SH-SY5Y (cell line): Measurements from ENCODE around the gene SHB.

Experiments
- GATA2 ChIP-seq: IDR thresholded peaks from 2 replicates; pipeline ENCODE4 v1.6.1; 2011; ENCODE audit warnings: mild to moderate bottlenecking, low read depth, low read length
- GATA3 ChIP-seq: IDR thresholded peaks from 2 replicates; pipeline ENCODE4 v1.6.1; 2011; ENCODE audit warnings: low read depth, mild to moderate bottlenecking, low read length, moderate library complexity

Gene SHB

GRCh38 chr9:37920471-37921167 is 148.4 kb downstream of the SHB start:
- no peak for TF ChIP-seq GATA2
- no peak for TF ChIP-seq GATA3

DNA sequence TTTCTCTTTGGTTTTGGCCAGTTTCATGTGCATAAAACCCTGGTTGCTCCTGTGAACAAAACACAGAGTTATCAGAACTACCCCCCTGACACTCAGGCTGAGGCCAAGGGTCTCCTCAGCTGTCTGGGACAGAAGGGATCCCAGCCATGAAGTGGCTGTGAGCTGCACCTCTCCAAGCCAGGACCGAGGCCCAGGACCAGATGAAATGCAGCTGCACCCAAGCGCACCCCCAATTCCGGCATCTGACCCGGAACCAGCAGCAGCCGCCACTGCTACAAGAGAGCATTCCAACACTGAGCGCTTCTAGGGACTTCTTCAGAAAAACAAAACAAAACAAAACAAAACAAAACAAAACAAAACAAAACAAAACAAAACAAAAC is 149.1 kb downstream of the SHB start:
- no peak for TF ChIP-seq GATA2
- TF ChIP-seq GATA3, result no peak

- no peak for TF ChIP-seq GATA3
- no peak for TF ChIP-seq GATA2
Observed at GRCh38 chr9:37919246-37919955, 149.6 kb downstream of the SHB start.

GRCh38 chr9:37918665-37919170 is 150.3 kb downstream of the SHB start:
- TF ChIP-seq GATA2, result no peak

DNA sequence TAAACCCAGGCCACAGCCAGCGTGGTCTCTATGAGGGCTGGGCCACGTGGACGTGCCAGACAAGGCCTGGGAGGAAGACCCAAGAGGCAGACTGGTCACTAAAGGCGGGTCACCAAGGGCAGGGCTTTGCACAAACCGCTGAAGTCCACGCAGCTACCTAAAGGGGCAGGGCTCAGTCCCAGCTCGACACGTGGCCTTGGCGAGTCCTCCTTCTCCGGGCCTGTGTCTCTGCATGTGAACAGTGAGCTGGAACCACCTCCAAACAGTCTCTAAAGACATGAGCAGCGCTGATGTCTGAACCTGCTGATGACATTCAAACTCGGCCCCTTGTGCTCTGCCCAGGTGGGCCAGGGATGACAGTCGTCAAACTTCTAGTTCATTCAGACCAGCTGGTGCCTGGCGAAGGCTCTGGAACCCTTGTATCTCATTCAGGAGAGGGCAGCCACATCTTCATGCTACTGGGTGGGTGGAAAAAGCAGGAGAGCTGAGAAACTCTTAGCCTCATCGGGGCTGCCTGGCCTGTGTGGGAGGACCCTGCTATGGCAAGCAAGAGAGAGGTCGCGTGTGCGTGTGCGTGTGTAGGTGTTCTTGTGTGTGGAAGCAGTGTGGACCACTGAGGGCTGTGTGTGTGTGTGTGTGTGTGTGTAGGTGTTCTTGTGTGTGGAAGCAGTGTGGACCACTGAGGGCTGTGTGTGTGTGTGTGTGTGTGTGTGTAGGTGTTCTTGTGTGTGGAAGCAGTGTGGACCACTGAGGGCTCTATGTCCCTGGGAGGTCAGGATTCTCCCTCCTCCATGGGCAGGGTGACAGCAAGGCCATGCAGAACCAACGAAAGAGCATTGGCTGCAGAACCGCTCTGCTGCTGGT is 151.0 kb downstream of the SHB start:
- TF ChIP-seq GATA3 (no peak), GATA2 (no peak)

DNA sequence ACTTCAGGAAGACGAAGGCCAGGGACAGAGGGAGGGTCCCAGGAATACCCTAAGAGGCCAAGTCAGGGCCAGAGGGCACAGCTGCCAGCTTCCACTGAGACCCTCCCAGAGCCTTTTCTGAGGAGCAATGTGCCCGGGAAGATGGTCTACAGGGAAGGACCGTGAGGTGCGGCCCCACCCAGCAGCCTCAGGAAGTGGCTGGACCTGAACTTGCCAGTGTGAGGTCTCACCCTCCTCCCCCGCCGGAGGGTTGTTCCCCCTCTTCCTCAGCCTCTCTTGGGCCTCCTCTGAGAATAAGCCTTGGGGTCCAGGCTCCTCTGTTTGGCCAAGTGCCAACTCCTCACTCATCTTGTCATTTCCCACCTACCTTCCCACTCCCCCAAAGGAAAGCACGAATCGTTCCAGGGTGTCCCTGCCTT is 151.7 kb downstream of the SHB start:
- TF ChIP-seq GATA3 (no peak), GATA2 (no peak)

- no peak for TF ChIP-seq GATA2
- TF ChIP-seq GATA3, result no peak
Observed at GRCh38 chr9:37916471-37917312, 152.3 kb downstream of the SHB start.

DNA sequence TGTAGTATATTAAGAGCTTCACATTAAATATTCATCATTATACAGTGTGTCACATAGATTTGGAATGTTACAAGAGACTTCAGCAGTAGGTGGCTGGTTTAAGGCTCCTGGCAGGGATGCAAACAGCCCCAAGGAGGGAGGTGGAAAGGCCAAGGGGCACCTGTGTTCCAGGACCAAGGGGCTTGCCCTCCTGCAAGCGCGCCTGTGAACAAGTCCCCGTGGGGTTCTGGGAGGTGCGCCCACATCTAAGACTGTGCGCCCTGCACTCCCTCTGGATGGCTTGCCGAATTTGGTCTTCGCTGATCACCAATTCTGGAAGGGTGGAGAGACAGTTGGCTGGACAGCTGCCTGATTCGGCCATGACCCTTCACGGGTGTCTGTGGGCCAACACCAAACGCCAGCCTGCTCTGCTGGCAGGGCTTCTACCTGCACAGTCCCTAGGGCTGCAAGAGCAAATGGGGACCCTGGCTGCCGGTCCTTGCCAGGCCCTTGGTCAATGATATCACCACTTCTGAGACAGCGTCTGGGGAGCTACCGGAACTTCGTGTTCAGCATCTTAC is 153.0 kb downstream of the SHB start:
- TF ChIP-seq GATA2 (no peak), GATA3 (no peak)

- TF ChIP-seq GATA2 (no peak), GATA3 (no peak)
Observed at GRCh38 chr9:37914701-37915358, 154.2 kb downstream of the SHB start.

DNA sequence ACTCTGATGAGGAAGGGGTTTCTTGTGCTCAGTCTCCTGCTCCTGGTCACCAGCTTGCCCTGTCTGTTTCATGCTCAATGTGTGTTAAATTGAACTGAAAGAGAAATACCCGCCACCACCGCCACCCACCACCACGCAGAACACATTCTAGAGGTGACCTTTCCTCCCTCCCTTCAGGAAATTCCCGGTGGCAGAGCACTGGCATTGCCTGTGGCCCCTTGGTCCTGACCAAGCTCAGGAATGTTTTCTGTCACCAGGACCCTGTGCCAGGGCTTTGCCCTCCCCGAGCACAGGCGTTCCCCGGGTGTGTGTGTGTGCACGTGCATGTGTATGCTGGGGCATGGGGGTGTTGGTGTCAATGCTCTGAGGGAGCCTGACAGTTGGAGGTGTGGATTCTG is 154.9 kb downstream of the SHB start:
- TF ChIP-seq GATA2 (no peak), GATA3 (no peak)

- no peak for TF ChIP-seq GATA3
- TF ChIP-seq GATA2, result no peak
Observed at GRCh38 chr9:37913480-37914153, 155.4 kb downstream of the SHB start.

GRCh38 chr9:37911271-37911681 is 157.8 kb downstream of the SHB start:
- no peak for TF ChIP-seq GATA3
- TF ChIP-seq GATA2, result no peak
